HG02571 (cell line): ENCODE measurements around the gene PDLIM1.

Experiments used
- ATAC-seq: cut with Tn5 transposase; IDR thresholded peaks from one replicate; pipeline ENCODE4 v1.9.1; 2021; ENCODE audit warnings: mild to moderate bottlenecking, moderate library complexity; ENCODE audit not compliant: unreplicated experiment

The PDLIM1 gene

DNA sequence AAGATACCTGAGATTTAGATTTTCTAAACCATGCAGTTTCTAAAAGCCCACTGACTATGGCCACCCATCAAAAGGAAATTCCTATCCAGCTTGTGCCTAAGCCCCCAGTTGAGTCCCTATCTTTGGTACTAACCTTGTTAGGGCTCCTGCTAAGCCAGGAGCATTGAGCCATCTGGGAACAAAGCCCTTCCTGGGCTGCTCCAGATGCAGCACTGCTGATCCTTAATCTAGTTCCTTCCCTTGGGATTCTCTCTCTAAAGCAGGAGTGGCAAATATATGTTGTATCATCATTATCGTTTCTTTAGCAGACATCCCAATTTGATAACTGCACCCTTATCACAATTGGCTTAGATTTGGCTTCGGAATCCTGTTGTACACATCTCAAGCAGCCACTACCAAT is 24.7 kb upstream of the PDLIM1 start:
- no peak for ATAC-seq

DNA sequence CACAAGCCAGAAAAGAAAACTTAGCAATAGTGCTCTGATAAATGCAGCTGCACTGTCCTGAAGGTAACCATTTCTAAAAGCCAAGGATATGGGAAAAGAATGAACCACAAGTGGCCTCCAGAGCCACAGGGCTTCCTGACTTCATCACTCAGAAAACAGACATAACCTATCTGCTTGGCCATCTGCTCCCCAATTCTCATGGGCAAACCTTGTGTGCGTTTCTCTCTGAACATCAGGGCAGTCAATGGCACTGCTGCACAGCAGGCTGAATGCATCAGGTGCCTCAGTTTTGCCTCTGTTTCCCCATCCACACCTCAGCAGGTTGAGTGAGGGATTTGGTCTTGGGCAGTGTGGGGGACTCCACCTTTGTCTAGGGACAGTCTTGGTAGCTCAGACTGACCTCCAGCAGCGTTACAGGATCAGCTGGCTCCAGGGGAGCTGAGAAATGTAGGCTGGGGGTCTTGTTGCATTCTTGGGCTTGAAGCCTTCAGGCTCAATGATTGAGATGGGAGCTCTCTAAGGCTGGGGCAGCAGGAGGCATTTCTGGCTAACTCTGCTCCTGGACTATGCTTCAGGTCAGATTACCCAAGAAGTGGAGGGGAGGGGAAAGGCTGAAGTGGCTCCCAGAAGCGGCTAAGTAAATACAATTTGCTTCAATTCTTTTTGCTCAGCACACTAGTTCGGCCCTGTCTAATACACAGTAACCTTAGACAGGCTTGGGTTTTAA is 23.6 kb upstream of the PDLIM1 start:
- ATAC-seq, result no peak

DNA sequence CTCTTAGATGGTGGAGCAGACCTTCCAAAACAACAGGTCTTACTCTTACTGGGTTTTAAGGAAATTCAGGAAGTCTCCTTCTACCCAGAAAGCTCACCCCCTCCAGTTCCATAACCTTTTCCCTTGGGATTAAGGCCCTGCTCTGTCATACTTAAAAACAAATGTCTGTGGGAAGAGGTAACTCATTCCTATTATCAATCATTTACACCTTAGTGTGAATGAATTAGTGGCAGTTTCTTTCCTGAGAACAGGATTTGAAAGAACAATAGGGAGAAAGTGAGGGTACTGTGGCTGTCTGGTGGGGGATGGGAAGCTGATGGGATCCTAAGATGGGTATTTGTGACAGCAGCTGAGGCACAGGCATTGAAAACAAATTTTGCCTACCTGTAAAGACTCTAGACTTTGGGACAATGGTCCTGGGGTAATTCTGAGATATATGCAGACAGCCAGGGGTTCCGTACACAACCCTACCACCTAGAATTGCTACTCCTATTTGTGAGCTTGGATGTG is 22.2 kb upstream of the PDLIM1 start:
- ATAC-seq, result no peak

DNA sequence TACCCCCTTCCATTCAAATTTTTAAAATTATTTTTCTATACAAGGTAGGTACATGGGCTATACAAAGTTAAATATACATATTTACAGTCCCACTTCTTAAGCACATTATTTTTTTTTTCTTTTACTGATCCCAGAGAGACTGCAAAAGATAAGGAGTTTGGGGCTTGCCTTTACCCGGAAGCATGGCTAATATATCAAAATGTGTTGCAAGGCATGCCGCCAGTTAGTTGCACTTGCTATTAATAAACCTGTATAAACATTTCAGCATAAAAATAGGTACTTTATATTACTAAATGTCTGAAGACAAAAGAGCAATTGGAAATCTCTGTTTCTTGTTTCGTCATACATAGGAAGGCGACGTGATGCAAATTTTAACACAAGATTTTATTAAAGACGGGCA is 21.5 kb upstream of the PDLIM1 start:
- ATAC-seq, result no peak

DNA sequence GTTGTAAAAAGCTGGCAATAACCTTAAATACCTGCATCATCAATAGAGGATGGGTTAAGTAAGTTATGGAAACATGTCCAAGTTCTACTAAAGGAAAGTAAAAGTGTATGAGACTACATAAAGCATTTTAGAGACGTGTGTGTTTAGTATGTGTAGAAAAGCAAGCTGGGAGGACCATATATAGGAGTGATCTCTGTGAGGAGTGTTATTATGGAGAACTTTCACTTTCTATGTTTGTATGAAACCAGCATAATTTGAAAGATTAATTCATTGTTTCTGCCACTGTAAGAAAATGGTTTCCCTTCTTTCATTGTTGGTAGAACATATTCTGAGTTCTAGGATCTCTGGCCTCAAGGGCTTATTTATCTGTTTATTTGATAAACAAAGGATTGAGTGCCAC is 19.2 kb upstream of the PDLIM1 start:
- no peak for ATAC-seq

DNA sequence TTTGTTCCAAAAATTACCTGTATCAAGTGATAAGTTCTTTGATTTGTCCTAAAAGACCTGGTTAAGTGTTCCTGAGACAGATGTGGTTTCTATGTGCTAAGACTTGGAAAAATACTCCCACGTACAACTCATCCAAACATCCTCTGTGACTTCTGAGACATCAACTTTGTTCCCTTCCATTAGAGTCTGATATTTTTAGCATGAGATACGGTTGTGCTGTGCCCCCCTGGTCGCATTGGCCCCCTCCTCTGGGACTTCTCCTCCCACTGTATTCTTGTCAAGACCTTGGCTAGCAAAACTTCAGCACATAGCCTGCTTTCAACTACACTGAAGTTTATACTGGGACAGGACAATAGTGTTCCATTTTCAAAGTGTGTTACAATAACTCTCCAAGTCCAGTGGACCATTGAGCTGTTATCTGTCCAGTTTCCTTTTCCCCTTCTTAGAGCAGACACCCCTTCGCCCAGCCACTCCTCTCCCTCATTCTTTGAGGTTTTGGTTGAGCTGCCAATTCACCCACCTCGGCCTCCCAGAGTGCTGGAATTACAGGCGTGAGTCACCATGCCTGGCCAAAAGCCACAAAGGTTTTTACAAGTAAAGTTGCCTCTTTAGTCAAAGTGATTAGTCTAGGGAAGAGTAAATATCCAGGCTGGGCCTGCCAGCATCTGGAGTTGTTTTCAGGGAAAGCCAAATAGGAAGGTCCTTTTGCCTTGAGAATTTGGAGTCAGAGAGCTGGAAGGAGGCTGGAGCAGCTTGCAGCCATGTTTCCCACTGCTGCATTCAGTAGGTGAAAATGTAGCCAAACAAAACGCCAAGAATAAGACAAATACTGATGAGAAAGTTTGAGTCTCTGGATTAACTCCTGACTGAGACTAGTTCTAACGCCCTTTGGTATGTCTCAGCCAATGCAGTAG is 17.8 kb upstream of the PDLIM1 start:
- no peak for ATAC-seq

DNA sequence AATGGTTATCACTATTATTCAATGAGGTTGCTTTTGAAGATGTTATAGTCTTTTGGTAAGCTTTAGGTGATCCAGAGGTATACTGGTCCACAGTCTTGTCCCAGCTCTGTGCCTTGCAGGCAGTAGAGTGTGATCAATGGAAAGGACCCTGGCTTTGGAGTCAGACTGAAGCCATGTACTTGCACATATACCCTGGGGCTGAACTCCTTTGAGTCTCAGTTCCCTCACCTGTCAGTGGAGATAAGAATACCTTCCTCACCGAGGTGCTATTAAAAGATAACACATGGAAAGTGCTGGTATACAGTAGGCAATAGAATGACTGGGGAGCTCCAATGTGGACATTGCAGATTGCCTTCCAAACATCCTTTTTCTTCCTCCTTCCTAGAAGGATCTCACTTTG is 16.0 kb upstream of the PDLIM1 start:
- no peak for ATAC-seq

DNA sequence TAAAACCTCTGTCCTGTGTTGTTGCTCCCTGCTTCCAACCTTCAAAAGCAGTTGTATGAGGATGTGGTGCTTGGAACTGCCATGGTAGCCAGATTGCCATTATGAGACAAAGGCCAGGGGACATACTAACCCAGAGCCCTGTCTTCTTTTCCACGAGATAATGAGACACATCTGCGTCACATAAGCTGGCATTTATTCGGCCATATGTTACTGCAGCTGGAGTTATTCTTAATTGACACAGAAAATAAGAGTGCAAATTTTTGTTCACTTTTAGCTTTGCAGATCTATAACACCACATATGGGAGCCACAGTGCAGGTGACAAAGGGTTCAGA is 15.5 kb upstream of the PDLIM1 start:
- no peak for ATAC-seq

DNA sequence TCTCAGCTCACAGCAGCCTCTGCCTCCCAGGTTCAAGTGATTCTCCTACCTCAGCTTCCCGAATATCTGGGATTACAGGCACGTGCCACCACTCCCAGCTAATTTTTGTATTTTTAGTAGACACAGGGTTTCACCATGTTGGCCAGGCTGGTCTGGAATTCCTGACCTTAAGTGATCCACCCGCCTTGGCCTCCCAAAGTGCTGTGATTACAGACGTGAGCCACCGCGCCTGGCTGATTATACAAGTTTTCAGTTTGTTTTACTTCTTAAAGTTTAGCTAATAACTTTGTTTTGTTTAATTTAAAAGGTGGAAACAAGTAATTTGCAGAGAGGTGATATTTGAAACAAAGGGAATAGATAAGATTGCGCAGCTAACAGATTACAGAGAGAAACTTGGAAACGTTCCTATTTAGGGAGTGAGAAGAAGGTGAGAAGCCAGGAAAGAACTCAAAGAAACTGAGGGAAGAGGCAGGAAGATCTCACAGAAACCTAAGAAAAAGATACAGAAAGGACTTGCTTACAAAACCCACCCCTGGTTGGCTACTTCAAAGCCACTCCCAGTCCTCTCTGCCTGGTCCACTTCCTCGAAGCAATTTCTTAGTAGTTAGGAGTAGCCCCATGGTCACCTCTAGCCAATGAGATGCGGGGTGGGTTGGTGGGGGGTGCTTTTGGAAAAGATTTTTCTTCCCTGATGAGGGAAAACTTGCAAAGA is 15.0 kb upstream of the PDLIM1 start:
- no peak for ATAC-seq

DNA sequence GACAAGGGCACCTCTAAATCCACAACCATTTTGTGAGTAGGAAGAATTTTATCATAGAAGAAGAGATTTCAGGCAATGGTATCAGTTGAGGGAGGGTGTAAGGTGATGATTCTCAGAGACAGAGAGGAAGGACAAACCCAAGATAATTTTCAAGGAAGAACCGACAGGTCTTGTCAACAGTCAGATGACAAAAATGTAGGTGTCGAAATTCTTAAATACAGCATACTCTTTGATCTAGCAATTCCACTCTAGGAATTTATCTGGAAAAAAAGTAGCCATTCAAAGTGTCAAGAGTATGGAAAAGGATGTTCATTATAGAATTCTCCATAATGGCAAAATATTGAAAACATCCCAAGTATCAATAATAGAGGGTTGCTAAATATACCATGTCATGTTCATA is 14.2 kb upstream of the PDLIM1 start:
- ATAC-seq, result no peak

DNA sequence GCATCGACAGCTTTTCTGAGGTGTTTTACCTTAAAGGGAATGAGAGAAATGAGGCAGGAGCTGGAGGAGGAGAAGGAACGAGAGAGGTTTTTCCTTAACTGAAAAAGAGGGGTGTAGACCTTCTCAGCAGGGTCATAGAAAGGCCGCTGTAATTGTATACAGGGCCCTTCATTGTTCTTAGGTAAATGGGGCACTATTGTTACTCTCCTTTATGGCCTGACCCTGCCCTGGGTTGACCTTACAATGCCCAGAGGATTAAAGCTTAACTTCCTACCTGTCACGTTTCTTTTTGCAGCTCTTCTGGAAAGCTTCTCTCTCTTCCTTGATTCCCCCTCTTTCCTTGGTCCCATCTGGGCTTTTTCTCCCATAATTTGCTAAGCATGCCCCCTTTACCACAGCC is 13.7 kb upstream of the PDLIM1 start:
- ATAC-seq, result no peak

DNA sequence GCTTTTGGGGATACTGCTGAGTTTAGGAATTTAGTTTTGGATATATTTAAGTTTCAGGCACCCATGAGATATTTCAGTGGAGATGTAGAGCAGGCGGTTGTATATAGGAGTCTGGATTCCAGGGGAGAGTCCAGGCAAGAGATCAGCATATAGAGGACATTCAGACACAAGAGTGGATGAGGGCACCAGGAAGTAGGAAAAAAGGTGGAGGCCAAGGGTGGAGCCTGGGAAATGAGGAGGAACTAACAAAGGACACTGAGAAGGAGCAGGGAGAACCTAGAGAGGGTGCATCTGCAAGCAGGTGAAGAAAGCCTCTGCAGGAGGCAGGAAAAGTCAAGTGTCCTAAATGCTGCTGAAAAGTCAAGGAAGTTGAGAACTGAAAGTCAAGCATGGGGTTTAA is 13.1 kb upstream of the PDLIM1 start:
- ATAC-seq, result no peak

DNA sequence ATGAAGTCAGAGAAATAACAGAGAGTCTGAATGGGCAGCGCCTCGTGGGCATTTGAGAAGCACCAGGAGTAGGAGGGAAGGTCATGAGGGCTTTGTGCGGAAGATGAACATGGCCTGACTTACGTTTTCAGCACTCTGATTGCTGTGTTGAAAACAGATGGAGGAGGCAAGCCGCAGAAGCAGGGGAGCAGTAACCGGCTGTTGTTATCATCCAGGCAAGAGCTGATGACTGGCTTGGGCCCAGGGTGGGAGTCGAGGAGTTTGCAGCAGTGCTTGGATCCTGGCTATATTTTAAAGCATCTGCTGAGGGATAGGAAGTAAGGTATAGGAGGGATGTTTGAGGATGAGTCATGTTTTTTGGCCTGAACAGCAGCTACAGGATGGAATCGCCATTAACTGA is 12.7 kb upstream of the PDLIM1 start:
- no peak for ATAC-seq

DNA sequence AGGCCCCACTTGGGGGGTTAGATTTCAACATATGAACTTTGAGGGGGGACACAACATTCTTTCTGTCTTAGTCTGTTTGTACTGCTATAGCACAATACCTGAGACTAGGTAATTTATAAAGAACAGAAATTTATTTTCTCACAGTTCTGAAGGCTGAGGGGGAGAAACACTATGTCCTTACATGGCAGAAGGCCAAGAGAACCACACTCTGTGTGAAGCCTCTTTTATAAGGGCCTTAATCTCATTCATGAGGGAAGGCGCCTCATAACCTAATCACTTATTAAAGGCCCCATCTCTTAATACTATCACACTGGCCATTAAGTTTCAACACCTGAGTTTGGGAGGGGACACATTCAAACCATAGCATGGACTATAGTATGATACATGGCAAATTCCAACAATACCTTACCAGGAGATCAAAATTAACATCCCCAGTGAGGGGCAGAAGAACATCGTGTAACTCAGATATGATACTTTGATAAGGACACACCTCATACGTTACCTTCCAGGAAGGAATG is 9.3 kb upstream of the PDLIM1 start:
- no peak for ATAC-seq

DNA sequence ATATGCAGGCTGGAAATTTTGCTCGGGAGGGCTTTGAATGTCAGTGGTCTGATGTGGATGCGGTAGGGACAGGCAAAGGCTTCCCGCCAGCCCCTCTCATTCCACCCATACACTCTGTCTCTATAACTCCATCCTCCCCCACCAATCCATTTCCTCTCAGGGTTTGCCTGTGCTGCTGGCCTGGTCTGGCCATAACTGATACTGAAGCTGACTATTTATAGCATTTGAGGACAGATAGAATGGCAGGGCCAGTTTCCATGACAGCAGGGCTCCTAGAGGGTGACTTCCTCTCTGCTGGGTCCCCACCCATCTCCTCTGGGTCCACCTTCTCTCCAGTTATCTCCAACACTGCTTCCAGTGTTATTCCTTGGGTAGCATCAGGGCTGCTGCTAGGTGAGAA is 6.6 kb upstream of the PDLIM1 start:
- ATAC-seq, result no peak

DNA sequence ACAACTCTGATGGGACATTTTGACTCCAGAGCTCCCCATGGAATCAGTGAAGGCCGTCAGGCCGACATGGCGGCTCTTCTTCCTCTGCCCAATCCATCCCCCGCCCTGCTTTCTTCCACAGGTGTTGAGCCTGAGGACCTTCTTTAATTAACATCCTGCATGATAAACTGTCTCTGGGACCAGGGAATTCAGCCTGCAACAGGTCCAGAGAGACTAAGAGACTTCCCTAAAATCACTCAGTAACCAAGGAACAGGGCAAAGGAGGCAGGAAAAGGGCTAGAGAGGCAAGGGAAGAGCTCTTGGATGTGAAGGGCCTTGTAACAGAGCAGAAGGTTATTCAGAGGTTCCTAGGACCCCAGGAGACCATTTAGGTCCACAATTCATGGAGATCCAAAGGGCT is 6.0 kb upstream of the PDLIM1 start:
- ATAC-seq, result no peak

DNA sequence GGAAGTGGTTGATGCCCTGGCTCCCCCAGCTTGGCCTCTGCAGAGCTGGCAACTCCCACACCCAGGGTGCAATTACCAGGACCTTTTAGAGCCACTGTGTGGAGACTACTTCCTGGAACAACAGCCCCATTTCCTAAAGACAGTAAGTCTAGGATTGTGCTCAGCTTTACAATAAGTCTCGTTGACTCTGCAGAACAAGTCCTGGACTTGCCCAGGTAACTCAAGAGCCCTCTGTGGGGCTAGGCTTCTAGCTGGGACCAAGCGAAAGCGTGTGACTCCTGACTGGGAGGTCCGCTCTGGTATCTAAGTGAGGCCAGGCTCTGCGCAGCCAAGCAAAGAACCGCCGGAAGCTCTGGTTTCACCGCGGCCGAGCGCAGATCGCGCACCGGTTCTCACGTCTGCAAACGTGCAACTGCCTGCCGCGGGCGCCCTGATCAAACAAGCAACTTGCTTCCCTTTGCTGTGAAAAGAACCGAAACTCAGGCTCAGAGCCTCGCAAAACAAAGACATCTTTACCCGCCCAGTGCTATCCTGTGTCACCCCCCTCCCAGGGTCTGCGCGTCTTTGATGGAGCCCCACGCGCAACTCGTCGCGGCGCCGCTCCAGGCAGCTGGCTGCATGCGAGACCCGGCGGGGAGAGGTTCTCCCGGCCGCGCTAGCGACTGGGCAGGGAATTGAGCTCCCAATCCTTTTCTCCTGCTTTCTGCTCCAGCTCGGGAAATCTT is 4.4 kb upstream of the PDLIM1 start:
- ATAC-seq, result peak; percentile 75

DNA sequence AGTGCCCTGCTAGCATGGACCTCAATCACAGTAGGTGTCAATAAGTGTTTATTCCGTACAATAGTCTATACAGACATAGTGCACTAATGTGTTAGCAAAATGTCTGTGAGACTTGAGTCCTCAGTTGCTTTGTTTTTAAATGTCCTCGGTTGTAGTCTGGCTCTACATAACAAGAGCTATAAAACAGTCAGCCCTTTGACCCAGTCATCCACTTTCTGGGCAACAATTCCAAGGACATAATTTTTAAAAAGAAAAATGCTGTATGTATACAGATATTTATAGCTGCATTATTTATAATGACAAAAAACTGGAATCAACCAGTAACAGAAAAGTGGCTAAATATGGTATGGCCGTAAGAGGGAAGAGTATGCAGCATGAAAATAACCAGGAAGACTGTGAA is 2.8 kb upstream of the PDLIM1 start:
- ATAC-seq, result no peak

DNA sequence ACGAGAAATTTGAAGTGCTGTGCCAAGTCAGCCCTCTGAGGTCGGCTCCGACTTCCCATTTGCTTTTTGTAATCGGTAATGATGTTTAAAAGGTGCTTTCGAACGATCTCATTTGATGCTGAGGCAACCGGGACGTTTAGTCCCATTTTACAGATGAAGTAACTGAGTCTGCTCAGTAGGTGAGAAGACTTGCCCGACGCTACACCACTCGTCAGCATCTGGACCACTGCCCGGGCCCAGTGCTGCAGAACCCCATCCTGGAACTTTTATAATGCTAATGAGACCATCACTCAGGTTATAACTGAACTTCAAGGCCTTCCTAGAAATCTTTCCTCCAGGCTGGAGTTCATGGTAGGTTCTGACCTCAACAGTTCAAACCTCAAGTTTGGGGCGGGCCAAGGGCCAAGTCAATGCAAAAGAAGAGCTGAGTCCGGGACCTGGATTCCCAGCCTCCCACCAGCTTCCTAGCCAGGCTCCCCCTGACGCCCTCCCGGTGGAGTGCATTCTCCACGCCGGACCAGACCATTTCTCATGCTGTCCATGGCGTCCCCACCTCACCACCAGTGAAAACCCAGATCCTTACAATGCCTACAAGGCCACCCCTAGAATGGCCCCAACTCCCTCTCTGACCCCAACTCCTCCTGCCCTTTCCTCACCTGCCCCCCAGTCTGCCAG is 699 bp upstream of the PDLIM1 start:
- ATAC-seq, result no peak

DNA sequence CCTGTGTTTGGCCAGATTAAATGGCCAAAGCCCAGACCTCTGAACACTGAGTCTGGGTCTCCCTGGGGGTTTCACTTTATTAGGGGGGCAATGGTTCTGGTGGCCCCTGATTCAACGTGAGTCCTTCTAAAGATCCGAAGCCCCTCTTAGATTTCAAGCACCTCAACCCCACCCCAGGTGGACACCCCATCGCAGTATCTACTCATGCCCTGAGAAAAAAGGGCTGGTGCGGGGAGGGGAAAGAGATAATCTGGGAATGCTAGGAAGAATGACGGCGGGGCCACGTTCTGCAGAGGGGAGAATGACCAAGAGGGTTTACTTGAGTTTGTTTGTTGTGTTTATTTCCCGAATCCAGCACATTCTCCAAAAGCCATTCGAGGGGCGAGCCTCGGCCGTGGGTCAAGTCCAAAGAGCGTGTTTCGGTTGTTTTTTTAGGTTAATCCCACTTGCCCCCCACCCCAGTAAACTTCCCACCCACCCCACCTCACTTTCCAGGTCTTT is 832 bp downstream of the PDLIM1 start:
- ATAC-seq, result no peak
